ENCODE data around the gene CES5A.

The CES5A gene

DNA sequence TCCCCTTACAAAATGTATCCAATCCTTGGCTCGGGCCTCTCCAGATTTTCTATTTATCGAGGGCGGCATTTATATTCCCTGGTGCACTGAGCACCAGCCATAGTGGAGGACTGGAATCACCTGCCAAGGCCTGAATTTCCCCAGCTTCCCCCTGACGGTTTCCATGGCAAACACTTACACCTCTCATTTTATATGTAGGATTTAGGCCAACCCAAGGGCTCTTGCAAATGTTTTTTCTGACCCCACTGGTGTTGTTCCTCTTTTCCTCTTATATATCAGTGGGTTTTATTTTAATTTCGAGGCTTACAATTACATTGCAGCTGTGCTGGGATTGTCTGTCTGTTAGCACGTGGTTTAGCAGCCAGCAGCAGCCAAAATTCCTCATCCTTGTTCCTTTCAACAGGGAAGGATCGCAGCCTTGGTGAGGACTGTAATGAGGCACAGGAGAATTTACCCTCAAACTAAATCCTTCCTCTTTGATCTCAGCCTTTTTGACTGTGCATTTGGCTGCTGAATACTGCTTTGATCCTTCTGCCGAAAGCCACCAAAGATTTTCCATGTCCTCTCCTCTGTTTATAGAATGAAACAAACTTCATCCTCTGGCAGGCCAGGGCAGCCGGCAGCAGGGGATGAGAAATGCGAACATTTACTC is 26.5 kb upstream of the CES5A start:
- H3K27ac ChIP-seq (ENCODE audit: poor library complexity, severe bottlenecking): no peak overlapping the region
- H3K4me3 ChIP-seq (ENCODE audit: severe bottlenecking): no peak overlapping the region
- ATAC-seq (ENCODE audit: low read depth) (no peak), DNase-seq (ENCODE audit: low spot score) (no peak)
- H3K9me3 ChIP-seq (ENCODE audit: severe bottlenecking): no peaks in the 10 kb centered on the region
- H3K4me1 ChIP-seq (ENCODE audit: insufficient read depth, poor library complexity, severe bottlenecking): no peaks in the 10 kb centered on the region
- TF ChIP-seq, protein P1, sequence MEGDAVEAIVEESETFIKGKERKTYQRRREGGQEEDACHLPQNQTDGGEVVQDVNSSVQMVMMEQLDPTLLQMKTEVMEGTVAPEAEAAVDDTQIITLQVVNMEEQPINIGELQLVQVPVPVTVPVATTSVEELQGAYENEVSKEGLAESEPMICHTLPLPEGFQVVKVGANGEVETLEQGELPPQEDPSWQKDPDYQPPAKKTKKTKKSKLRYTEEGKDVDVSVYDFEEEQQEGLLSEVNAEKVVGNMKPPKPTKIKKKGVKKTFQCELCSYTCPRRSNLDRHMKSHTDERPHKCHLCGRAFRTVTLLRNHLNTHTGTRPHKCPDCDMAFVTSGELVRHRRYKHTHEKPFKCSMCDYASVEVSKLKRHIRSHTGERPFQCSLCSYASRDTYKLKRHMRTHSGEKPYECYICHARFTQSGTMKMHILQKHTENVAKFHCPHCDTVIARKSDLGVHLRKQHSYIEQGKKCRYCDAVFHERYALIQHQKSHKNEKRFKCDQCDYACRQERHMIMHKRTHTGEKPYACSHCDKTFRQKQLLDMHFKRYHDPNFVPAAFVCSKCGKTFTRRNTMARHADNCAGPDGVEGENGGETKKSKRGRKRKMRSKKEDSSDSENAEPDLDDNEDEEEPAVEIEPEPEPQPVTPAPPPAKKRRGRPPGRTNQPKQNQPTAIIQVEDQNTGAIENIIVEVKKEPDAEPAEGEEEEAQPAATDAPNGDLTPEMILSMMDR (IDR thresholded peaks at IDR 0.05; ENCODE audit: poor library complexity, severe bottlenecking): no peak
- H3K27me3 ChIP-seq (ENCODE audit: insufficient read depth, poor library complexity, severe bottlenecking): no peaks in the 10 kb centered on the region
- H3K36me3 ChIP-seq (ENCODE audit: low read depth): no peaks in the 10 kb centered on the region

DNA sequence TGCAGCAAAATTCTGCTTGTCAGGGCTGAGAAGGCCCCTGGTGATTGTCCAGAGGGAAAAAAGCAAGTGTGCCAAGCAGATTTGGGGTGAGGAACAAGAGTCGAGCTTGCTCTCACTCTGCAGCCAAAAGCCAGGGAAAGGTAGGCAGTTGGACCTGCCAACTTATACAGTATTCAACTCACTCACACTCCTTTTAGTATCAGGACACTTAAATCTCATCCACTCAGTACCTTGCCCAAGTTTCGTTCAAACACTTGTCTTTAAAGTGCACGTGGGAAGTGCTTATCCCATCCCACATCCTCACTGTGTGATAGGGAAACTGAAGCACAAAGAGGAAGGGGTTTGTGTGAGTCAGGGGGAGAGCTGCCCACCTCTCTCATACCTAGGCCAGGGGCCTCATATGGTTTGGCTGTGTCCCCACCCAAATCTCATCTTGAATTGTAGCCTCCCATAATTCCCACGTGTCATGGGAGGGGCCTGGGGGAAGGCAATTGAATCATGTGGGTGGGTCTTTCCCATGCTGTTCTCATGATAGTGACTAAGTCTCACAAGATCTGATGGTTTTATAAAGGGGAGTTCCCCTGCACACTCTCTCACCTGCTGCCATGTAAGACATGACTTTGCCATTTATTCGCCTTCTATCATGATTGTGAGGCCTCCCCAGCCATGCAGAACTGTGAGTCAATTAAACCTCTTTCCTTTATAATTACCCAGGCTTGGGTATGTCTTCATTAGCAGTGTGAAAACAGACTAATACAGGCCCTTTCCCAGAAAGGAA is 25.6 kb upstream of the CES5A start:
- Histone ChIP-seq H3K4me1 (ENCODE audit: insufficient read depth, poor library complexity, severe bottlenecking) (no peaks in the 10 kb centered on the region), H3K27ac (ENCODE audit: poor library complexity, severe bottlenecking) (no peak overlapping the region), H3K27me3 (ENCODE audit: insufficient read depth, poor library complexity, severe bottlenecking) (no peaks in the 10 kb centered on the region), H3K36me3 (ENCODE audit: low read depth) (no peaks in the 10 kb centered on the region), H3K4me3 (ENCODE audit: severe bottlenecking) (no peak overlapping the region), H3K9me3 (ENCODE audit: severe bottlenecking) (no peaks in the 10 kb centered on the region)
- ATAC-seq (ENCODE audit: low read depth) (no peak), DNase-seq (ENCODE audit: low spot score) (no peak)
- TF ChIP-seq, protein P1 (IDR thresholded peaks at IDR 0.05; ENCODE audit: poor library complexity, severe bottlenecking): no peak

- DNase-seq (ENCODE audit: low spot score): no peak
- Histone ChIP-seq H3K4me1 (ENCODE audit: insufficient read depth, poor library complexity, severe bottlenecking) (no peaks in the 10 kb centered on the region), H3K27ac (ENCODE audit: poor library complexity, severe bottlenecking) (no peak overlapping the region), H3K36me3 (ENCODE audit: low read depth) (no peaks in the 10 kb centered on the region), H3K27me3 (ENCODE audit: insufficient read depth, poor library complexity, severe bottlenecking) (no peaks in the 10 kb centered on the region), H3K4me3 (ENCODE audit: severe bottlenecking) (no peak overlapping the region), H3K9me3 (ENCODE audit: severe bottlenecking) (no peaks in the 10 kb centered on the region)
- TF ChIP-seq, protein P1 (IDR thresholded peaks at IDR 0.05; ENCODE audit: poor library complexity, severe bottlenecking): no peak
- no peak for ATAC-seq (ENCODE audit: low read depth)
These were observed 24.7 kb upstream of the CES5A start for GRCh38 chr16:55899857-55900256.

GRCh38 chr16:55898592-55898991 is 23.4 kb upstream of the CES5A start:
- no peak overlapping the region for H3K27ac ChIP-seq (ENCODE audit: poor library complexity, severe bottlenecking)
- TF ChIP-seq, protein P1 (IDR thresholded peaks at IDR 0.05; ENCODE audit: poor library complexity, severe bottlenecking): no peak
- H3K36me3 ChIP-seq (ENCODE audit: low read depth): no peaks in the 10 kb centered on the region
- H3K4me1 ChIP-seq (ENCODE audit: insufficient read depth, poor library complexity, severe bottlenecking): no peaks in the 10 kb centered on the region
- H3K27me3 ChIP-seq (ENCODE audit: insufficient read depth, poor library complexity, severe bottlenecking): no peaks in the 10 kb centered on the region
- no peak for ATAC-seq (ENCODE audit: low read depth)
- DNase-seq (ENCODE audit: low spot score): no peak
- no peak overlapping the region for H3K4me3 ChIP-seq (ENCODE audit: severe bottlenecking)
- H3K9me3 ChIP-seq (ENCODE audit: severe bottlenecking): no peaks in the 10 kb centered on the region

- Histone ChIP-seq H3K27me3 (ENCODE audit: insufficient read depth, poor library complexity, severe bottlenecking) (no peaks in the 10 kb centered on the region), H3K27ac (ENCODE audit: poor library complexity, severe bottlenecking) (no peak overlapping the region), H3K36me3 (ENCODE audit: low read depth) (no peaks in the 10 kb centered on the region), H3K4me3 (ENCODE audit: severe bottlenecking) (no peak overlapping the region), H3K4me1 (ENCODE audit: insufficient read depth, poor library complexity, severe bottlenecking) (no peaks in the 10 kb centered on the region), H3K9me3 (ENCODE audit: severe bottlenecking) (peaks cover 14% of the 10 kb centered on the region)
- TF ChIP-seq, protein P1 (IDR thresholded peaks at IDR 0.05; ENCODE audit: poor library complexity, severe bottlenecking): no peak
- ATAC-seq (ENCODE audit: low read depth) (no peak), DNase-seq (ENCODE audit: low spot score) (no peak)
These were observed 17.6 kb upstream of the CES5A start for GRCh38 chr16:55892821-55893220.

All from RWPE2 (cell line).